Ishikawa (cell line): ENCODE measurements around the gene TRIM71.

ENCODE experiments used
- CEBPB ChIP-seq: IDR thresholded peaks from 2 replicates; pipeline ENCODE4 v1.6.1; 2012
- CREB1 ChIP-seq: IDR thresholded peaks from 2 replicates; pipeline ENCODE4 v1.6.1; 2012; ENCODE audit warnings: low read depth
- EGR1 ChIP-seq: IDR thresholded peaks from 2 replicates; pipeline ENCODE4 v1.6.1; 2012
- EP300 ChIP-seq: IDR thresholded peaks from 2 replicates; pipeline ENCODE4 v1.6.1; 2012; ENCODE audit warnings: borderline replicate concordance
- FOXM1 ChIP-seq: IDR thresholded peaks from 2 replicates; pipeline ENCODE4 v1.6.1; 2012; ENCODE audit warnings: low read depth, borderline replicate concordance
- NFIC ChIP-seq: IDR thresholded peaks from 2 replicates; pipeline ENCODE4 v1.6.1; 2012
- RAD21 ChIP-seq: IDR thresholded peaks from 2 replicates; pipeline ENCODE4 v1.6.1; 2012; ENCODE audit warnings: low read depth
- TAF1 ChIP-seq: IDR thresholded peaks from 2 replicates; pipeline ENCODE4 v1.6.1; 2012; ENCODE audit warnings: low read depth, mild to moderate bottlenecking
- YY1 ChIP-seq: IDR thresholded peaks from 2 replicates; pipeline ENCODE4 v1.6.1; 2012; ENCODE audit warnings: low read depth
- TF ChIP-seq, protein P1 (sequence below): IDR thresholded peaks from 2 replicates; pipeline ENCODE4 v1.6.1; 2012; ENCODE audit warnings: low read depth, mild to moderate bottlenecking
- TF ChIP-seq, protein P2 (sequence below): IDR thresholded peaks from 2 replicates; pipeline ENCODE4 v1.6.1; 2012

DNA sequence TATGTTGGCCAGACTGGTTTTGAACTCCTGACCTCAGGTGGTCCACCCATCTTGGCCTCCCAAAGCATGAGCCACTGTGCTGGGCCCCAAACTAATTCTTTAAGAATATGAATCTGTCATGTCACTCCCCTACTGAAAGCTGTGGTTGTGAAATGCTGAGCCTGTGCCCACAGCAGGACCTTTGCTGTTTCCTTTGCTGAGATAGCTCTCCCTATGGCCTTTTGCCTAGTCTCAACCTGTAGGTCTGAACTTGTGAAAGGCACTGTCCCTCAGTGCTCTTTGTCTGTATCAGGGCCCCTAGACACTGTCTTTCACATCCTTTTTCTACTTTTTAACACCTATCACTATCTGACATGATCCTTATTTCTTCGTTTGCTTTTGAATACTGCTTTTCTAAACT, 70.9 kb downstream of the TRIM71 start:
- no peak for TF ChIP-seq RAD21
- TF ChIP-seq, protein P1, sequence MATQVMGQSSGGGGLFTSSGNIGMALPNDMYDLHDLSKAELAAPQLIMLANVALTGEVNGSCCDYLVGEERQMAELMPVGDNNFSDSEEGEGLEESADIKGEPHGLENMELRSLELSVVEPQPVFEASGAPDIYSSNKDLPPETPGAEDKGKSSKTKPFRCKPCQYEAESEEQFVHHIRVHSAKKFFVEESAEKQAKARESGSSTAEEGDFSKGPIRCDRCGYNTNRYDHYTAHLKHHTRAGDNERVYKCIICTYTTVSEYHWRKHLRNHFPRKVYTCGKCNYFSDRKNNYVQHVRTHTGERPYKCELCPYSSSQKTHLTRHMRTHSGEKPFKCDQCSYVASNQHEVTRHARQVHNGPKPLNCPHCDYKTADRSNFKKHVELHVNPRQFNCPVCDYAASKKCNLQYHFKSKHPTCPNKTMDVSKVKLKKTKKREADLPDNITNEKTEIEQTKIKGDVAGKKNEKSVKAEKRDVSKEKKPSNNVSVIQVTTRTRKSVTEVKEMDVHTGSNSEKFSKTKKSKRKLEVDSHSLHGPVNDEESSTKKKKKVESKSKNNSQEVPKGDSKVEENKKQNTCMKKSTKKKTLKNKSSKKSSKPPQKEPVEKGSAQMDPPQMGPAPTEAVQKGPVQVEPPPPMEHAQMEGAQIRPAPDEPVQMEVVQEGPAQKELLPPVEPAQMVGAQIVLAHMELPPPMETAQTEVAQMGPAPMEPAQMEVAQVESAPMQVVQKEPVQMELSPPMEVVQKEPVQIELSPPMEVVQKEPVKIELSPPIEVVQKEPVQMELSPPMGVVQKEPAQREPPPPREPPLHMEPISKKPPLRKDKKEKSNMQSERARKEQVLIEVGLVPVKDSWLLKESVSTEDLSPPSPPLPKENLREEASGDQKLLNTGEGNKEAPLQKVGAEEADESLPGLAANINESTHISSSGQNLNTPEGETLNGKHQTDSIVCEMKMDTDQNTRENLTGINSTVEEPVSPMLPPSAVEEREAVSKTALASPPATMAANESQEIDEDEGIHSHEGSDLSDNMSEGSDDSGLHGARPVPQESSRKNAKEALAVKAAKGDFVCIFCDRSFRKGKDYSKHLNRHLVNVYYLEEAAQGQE = no peak
- no peak for TF ChIP-seq TAF1
- TF ChIP-seq FOXM1 = no peak
- no peak for TF ChIP-seq EGR1
- no peak for TF ChIP-seq CEBPB
- TF ChIP-seq, protein P2, sequence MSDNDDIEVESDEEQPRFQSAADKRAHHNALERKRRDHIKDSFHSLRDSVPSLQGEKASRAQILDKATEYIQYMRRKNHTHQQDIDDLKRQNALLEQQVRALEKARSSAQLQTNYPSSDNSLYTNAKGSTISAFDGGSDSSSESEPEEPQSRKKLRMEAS = no peak
- no peak for TF ChIP-seq NFIC
- no peak for TF ChIP-seq YY1
- no peak for TF ChIP-seq EP300
- TF ChIP-seq CREB1 = no peak
